HG02571 (cell line): ENCODE results near the gene CTNND1.

Source experiments
- ATAC-seq: cut with Tn5 transposase; IDR thresholded peaks from one replicate; pipeline ENCODE4 v1.9.1; 2021; ENCODE audit warnings: mild to moderate bottlenecking, moderate library complexity; ENCODE audit not compliant: unreplicated experiment

CTNND1 gene

DNA sequence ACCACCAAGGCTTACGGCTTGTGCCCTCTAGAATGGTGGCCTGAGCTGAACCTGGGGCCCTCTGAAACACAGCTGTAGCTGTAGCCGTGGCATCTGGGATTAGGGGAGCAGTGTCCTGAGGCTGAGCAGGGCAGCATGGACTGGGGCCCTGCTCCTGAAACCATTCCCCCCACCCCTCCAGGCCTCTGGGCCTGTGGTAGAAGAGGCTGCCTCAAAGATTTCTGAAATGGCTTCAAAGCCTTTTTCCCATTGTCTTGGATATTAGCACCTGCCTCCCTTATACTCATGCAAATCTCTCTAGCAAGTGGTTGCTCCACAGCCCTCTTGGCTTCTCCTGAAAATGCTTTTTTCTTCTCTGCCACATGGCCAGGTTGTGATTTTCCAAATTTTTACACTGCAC lies 106.9 kb downstream of the CTNND1 start:
- ATAC-seq, result no peak
